Measurements from ENCODE around the gene APOD. TPM values are rescaled to one million over a fixed set of nuclear protein-coding genes. Genes with fewer than 3 reads are reported as not detected.

The APOD gene
- total RNA-seq, 2 experiments from 2014 or later = 9.3 TPM; not detected in 1

DNA sequence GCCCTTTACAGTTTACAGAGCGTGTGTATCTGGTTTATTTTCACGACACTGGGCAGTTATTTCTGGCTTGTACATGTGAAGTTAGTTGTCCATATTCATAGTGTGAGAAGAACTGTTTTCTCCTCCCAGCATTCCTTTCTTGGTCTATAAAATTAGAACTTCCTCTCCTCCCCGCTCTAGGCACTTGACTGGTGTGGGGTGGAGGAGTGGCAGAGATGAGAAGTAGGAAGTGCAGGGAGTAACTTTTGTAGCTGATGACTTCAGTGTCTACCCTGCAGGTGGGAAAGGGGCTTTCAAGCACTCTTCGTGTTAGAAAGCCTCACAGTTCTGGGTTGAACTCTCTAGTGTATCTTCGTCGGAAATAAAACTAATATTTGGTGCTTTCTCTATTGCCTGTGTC lies 13.4 kb downstream of the APOD start:
- ATAC-seq (no peak), DNase-seq (no peak)
- peaks cover 4% of the 10 kb centered on the region for H3K27me3 Mint-ChIP-seq
- H3K36me3 Mint-ChIP-seq = no peaks in the 10 kb centered on the region
- H3K27ac Mint-ChIP-seq = no peak overlapping the region
- H3K9me3 Mint-ChIP-seq (ENCODE audit: low read depth) = no peaks in the 10 kb centered on the region
- CTCF ChIA-PET = interaction anchor here (0.6 to 1.4 kb wide), 3 partner anchors 12 to 300 kb away, joined by 3 to 4 read pairs (median 3); partner anchors contain the start of gene XXYLT1
- H3K4me3 Mint-ChIP-seq = no peak overlapping the region
- H3K4me1 Mint-ChIP-seq = peaks cover 5% of the 10 kb centered on the region

GRCh38 chr3:195568630-195569029 lies 15.1 kb downstream of the APOD start:
- no peak overlapping the region for H3K4me3 Mint-ChIP-seq
- peaks cover 5% of the 10 kb centered on the region for H3K4me1 Mint-ChIP-seq
- ATAC-seq (no peak), DNase-seq (no peak)
- H3K27ac Mint-ChIP-seq = no peak overlapping the region
- H3K36me3 Mint-ChIP-seq = no peaks in the 10 kb centered on the region
- H3K27me3 Mint-ChIP-seq = peaks cover 4% of the 10 kb centered on the region
- H3K9me3 Mint-ChIP-seq (ENCODE audit: low read depth) = no peaks in the 10 kb centered on the region
- CTCF ChIA-PET = interaction anchor here (1.0 kb wide), 1 partner anchor 297 kb away, joined by 3 read pairs; the partner anchor contains the start of gene XXYLT1

DNA sequence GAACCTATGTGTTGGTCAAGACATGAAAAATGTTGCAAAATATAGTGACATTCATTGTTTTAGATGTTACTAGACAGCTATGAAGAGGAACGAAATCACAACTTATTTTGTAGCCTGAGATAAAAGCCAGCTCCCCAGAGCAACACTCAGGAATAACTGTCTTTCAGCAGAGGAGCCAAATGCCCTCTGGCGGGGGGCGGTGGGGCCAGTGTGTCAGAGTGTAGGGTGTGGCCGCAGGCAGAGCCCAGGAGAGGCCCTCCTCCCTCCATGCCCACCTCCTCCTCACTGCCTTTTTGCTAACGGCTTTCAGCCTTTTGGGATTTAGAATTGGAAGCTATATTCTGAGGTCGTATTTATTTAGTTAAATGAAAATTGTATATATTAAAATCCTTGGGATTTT lies 16.9 kb downstream of the APOD start:
- Mint-ChIP-seq H3K27ac (no peak overlapping the region), H3K4me1 (peaks cover 5% of the 10 kb centered on the region), H3K9me3 (ENCODE audit: low read depth) (no peaks in the 10 kb centered on the region), H3K4me3 (no peak overlapping the region), H3K36me3 (no peaks in the 10 kb centered on the region), H3K27me3 (peaks cover 4% of the 10 kb centered on the region)
- DNase-seq = no peak
- ATAC-seq = no peak
- CTCF ChIA-PET = interaction anchor here (1.2 kb wide), 1 partner anchor 14 kb away, joined by 3 read pairs; no protein-coding TSS in a partner anchor

DNA sequence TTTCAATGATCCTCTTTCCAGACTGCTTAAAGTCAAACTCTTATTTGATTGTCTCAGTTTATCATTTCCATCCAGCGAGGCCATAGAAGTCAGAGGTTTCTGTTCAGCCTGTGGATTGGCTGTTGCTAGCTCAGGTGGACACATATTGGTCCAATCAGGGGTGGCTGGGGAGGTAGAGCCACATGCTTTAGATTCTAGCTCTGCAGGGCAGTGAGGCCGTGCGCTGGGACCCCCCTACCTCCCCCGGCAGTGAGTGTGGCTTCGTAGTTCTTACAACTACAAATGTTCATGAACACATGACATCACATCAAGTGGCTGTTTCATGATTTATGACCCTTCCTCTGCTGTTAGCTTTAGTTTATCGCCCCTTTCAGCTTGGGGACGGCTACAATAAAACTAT lies 18.0 kb downstream of the APOD start:
- ATAC-seq = no peak
- Mint-ChIP-seq H3K9me3 (ENCODE audit: low read depth) (no peaks in the 10 kb centered on the region), H3K4me3 (no peak overlapping the region), H3K36me3 (no peaks in the 10 kb centered on the region), H3K27me3 (peaks cover 4% of the 10 kb centered on the region), H3K4me1 (peaks cover 5% of the 10 kb centered on the region), H3K27ac (no peak overlapping the region)
- CTCF ChIA-PET = interaction anchor here (0.9 to 1.4 kb wide), 2 partner anchors 9 to 12 kb away, joined by 3 read pairs; no protein-coding TSS in a partner anchor
- DNase-seq = no peak

DNA sequence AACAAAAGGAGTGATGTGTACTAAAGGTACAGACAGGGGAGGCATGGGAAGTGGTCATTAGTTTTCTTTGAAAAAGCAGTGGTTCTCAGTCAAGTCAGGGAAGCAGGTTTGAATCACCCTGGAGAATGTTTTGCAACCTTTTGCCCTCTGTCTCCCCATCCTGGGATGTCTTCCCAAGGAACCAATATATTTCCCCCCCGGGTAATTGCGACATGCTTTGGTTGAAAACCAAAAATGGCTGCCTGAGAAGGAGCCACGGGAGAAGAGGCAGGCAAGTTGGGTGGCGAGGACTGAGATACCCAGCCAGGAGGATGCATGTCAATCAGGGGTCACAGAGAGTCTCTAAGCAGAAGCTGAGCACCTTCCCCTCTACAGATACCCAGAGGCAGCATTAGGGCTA lies 20.4 kb downstream of the APOD start:
- ATAC-seq (no peak), DNase-seq (no peak)
- Mint-ChIP-seq H3K4me1 (peaks cover 6% of the 10 kb centered on the region), H3K4me3 (no peak overlapping the region), H3K27ac (no peak overlapping the region), H3K27me3 (peaks cover 4% of the 10 kb centered on the region), H3K9me3 (ENCODE audit: low read depth) (no peaks in the 10 kb centered on the region), H3K36me3 (no peaks in the 10 kb centered on the region)
- CTCF ChIA-PET = interaction anchor here (1.2 kb wide), 1 partner anchor 292 kb away, joined by 3 read pairs; the partner anchor contains the start of gene XXYLT1

DNA sequence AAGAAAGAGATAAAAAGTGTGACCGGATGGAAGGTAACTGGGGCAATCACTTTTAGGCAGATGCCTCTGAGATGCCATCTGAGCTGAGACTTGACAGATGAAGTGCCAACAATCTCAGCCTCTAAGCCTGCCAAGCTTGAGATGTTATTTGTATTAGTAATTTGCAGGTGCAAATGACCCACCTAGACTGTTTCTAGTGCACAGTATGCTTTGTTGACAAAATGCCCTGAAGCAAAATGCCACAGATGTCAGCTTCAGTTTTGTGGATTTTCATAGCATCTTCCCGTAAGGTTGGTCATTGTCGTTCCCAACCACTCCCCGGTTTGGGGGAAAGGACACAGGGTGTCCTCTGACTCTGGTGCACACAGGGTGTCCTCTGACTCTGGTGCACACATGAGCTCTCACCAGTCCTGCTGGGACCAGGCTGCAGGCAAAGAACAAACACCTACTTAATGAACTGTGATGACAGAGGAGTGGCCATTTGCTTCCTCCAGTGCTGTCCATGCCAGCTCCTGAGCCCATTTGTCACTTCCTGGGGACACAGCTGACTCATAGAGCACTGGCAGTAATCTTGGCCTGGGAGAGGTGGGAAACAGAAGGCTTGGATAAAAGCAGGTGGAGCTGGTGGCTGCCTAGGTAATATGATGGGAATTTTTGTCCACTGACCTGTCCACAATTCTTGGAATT lies 23.9 kb downstream of the APOD start:
- H3K27ac Mint-ChIP-seq = no peak overlapping the region
- no peaks in the 10 kb centered on the region for H3K9me3 Mint-ChIP-seq (ENCODE audit: low read depth)
- H3K4me1 Mint-ChIP-seq = peaks cover 10% of the 10 kb centered on the region
- ATAC-seq (no peak), DNase-seq (no peak)
- H3K27me3 Mint-ChIP-seq = peaks cover 3% of the 10 kb centered on the region
- CTCF ChIA-PET = interaction anchor here (0.6 to 0.9 kb wide), 2 partner anchors 15 to 289 kb away, joined by 3 read pairs; partner anchors contain the start of gene XXYLT1
- no peak overlapping the region for H3K4me3 Mint-ChIP-seq
- H3K36me3 Mint-ChIP-seq = no peaks in the 10 kb centered on the region

DNA sequence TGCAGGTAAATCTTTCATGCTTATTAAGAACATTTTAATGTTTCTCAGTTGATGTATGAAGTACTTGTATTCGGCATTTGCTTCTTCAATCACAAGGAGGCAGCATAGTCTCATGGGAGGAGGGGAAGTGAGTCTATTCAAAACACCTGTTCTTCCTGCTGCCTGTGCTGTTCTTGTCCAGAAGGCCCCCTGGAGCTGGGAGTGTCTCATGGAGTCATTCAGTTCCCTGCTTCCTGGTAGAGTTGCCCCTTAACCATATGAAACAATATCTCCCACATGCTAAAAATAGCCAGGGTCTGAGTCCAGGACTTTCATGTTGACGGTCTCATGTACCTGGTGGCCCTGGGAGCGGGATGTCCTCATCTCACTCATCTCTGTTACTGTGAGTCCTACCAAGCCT lies 25.1 kb downstream of the APOD start:
- Mint-ChIP-seq H3K4me1 (peaks cover 11% of the 10 kb centered on the region), H3K4me3 (no peak overlapping the region), H3K9me3 (ENCODE audit: low read depth) (no peaks in the 10 kb centered on the region), H3K27me3 (peaks cover 3% of the 10 kb centered on the region), H3K36me3 (no peaks in the 10 kb centered on the region), H3K27ac (no peak overlapping the region)
- peak; percentile 74 for ATAC-seq
- CTCF ChIA-PET = interaction anchor here (0.7 to 1.2 kb wide), 3 partner anchors 9 to 292 kb away, joined by 3 to 5 read pairs (median 3); no protein-coding TSS in a partner anchor
- DNase-seq = peak; percentile 55

GRCh38 chr3:195557322-195557721 lies 26.4 kb downstream of the APOD start:
- ATAC-seq (no peak), DNase-seq (no peak)
- Mint-ChIP-seq H3K4me1 (peaks cover 18% of the 10 kb centered on the region), H3K27me3 (peaks cover 3% of the 10 kb centered on the region), H3K27ac (no peak overlapping the region), H3K9me3 (ENCODE audit: low read depth) (no peaks in the 10 kb centered on the region), H3K36me3 (no peaks in the 10 kb centered on the region), H3K4me3 (no peak overlapping the region)
- CTCF ChIA-PET = interaction anchor here (1.3 to 1.4 kb wide), 2 partner anchors 8 to 14 kb away, joined by 3 to 6 read pairs; partner anchors contain the start of gene PPP1R2

- no peak overlapping the region for H3K4me3 Mint-ChIP-seq
- peaks cover 3% of the 10 kb centered on the region for H3K27me3 Mint-ChIP-seq
- H3K27ac Mint-ChIP-seq = no peak overlapping the region
These were observed 27.4 kb downstream of the APOD start for GRCh38 chr3:195556390-195556789.

DNA sequence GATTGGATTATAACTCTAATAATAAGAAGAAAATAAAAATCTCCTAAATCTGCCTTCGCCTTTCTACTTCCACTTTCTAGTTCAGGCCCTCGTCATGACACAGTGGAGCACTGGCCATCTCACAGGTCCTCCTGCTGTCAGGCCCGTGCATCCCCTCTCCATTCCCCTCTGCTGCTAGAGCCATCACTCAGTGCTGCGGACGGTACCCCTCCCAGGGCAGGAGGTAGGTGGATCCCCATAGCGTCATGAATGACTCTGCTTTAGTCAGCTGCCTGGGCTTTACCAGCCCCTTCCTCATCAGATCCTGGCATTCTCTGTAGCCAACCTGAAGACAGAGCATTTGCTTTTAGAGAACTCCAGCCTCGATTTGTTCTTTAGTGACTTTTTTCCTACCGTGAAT lies 28.6 kb downstream of the APOD start:
- CTCF ChIA-PET = interaction anchor here (0.7 to 1.0 kb wide), 3 partner anchors 10 to 60 kb away, joined by 3 read pairs; no protein-coding TSS in a partner anchor
- no peaks in the 10 kb centered on the region for H3K36me3 Mint-ChIP-seq
- H3K4me3 Mint-ChIP-seq = no peak overlapping the region
- peaks cover 38% of the 10 kb centered on the region for H3K4me1 Mint-ChIP-seq
- H3K27ac Mint-ChIP-seq = no peak overlapping the region
- no peaks in the 10 kb centered on the region for H3K9me3 Mint-ChIP-seq (ENCODE audit: low read depth)
- no peak for DNase-seq
- peaks cover 3% of the 10 kb centered on the region for H3K27me3 Mint-ChIP-seq
- no peak for ATAC-seq

More at GRCh38 chr3:195556390-195556789, 27.4 kb downstream of the APOD start:
- Mint-ChIP-seq H3K36me3 (no peaks in the 10 kb centered on the region), H3K4me1 (peaks cover 28% of the 10 kb centered on the region), H3K9me3 (ENCODE audit: low read depth) (no peaks in the 10 kb centered on the region)
- ATAC-seq (no peak), DNase-seq (no peak)
- CTCF ChIA-PET = interaction anchor here (1.3 to 1.4 kb wide), 2 partner anchors 9 to 14 kb away, joined by 3 to 6 read pairs; partner anchors contain the start of gene PPP1R2

DNA sequence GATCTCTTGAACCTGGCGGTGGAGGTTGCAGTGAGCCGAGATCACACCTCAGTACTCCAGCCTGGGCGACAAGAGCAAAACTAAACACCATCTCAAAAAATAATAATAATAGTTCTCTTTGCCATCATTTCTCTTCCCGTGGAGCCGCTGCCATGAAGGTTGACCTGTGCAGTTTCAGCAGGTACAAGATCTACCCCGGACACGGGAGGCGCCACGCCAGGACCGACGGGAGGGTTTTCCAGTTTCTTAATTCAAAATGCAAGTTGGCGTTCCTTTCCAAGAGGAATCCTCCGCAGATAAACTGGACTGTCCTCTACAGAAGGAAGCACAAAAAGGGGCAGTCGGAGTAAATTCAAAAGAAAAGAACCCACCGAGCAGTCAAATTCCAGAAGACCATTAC lies 29.3 kb downstream of the APOD start:
- ATAC-seq (no peak), DNase-seq (no peak)
- CTCF ChIA-PET = interaction anchor here (0.7 kb wide), 1 partner anchor 60 kb away, joined by 3 read pairs; no protein-coding TSS in a partner anchor
- Mint-ChIP-seq H3K4me1 (peaks cover 45% of the 10 kb centered on the region), H3K9me3 (ENCODE audit: low read depth) (no peaks in the 10 kb centered on the region), H3K4me3 (no peak overlapping the region), H3K36me3 (no peaks in the 10 kb centered on the region), H3K27ac (no peak overlapping the region), H3K27me3 (peaks cover 3% of the 10 kb centered on the region)

DNA sequence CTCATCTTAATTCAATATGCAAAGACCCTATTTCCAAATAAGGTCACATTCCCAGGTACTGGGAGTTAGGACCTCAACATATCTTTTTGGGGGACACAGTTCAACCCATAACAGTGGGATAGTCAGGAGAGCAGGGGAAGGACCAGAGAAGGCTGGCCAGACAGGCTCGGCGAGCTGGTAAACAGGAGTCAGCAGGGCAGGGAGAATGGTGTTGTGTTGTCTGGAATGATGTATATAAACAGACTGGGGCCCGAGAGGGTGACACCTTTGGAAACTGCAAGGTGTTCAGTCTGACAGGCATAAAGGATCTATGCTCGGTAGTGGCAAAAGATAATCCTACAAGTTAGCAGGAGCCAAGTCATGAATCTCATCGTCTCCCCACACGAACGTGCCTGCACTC lies 30.5 kb downstream of the APOD start:
- H3K36me3 Mint-ChIP-seq = no peaks in the 10 kb centered on the region
- DNase-seq = no peak
- CTCF ChIA-PET = interaction anchor here (1.2 kb wide), 3 partner anchors 282 to 341 kb away, joined by 3 read pairs; partner anchors contain the start of gene XXYLT1
- no peak overlapping the region for H3K27ac Mint-ChIP-seq
- peaks cover 46% of the 10 kb centered on the region for H3K4me1 Mint-ChIP-seq
- no peak for ATAC-seq
- H3K9me3 Mint-ChIP-seq (ENCODE audit: low read depth) = no peaks in the 10 kb centered on the region
- H3K4me3 Mint-ChIP-seq = no peak overlapping the region
- peaks cover 3% of the 10 kb centered on the region for H3K27me3 Mint-ChIP-seq

- ATAC-seq (no peak), DNase-seq (no peak)
- CTCF ChIA-PET = interaction anchor here (0.8 to 4.0 kb wide), 5 partner anchors 9 to 343 kb away, joined by 3 to 28 read pairs (median 6); partner anchors contain the start of gene XXYLT1
- Mint-ChIP-seq H3K9me3 (ENCODE audit: low read depth) (no peaks in the 10 kb centered on the region), H3K27me3 (peaks cover 3% of the 10 kb centered on the region), H3K4me3 (no peak overlapping the region), H3K4me1 (peaks cover 59% of the 10 kb centered on the region), H3K27ac (peak overlapping the region; percentile 91), H3K36me3 (no peaks in the 10 kb centered on the region)
These were observed 32.3 kb downstream of the APOD start for GRCh38 chr3:195551381-195551978.
